CD4-positive, CD25-positive, alpha-beta regulatory T cell (primary cell): Measurements from ENCODE around the gene COX7A1. TPM values are rescaled to one million over a fixed set of nuclear protein-coding genes. Genes with fewer than 3 reads are reported as not detected.

ENCODE experiments used
- ATAC-seq, 2 donors: fragments of 150-1000 bp; cut with Tn5 transposase; one replicate each; pipeline ENCODE4 v1.10.0; 2021; ENCODE audit warnings: low read depth in 2 of 2, moderate number of reproducible peaks in 2 of 2, moderate library complexity in 1 of 2
- DNase-seq, 3 donors: peaks; one replicate each; pipeline versions ENCODE4 v3.0.0 to v3.0.0-alpha.2; 2012 to 2022; ENCODE audit warnings: mixed read lengths in 1 of 3
- H3K27ac ChIP-seq: one replicate; pipeline ENCODE4 v1.7.0; 2013; ENCODE audit warnings: mild to moderate bottlenecking, low read length; ENCODE audit not compliant: insufficient read depth, poor library complexity, severe bottlenecking
- H3K27me3 ChIP-seq: one replicate; pipeline ENCODE4 v1.7.0; 2013; ENCODE audit warnings: low read length; ENCODE audit not compliant: control insufficient read depth, insufficient read depth
- H3K36me3 ChIP-seq: one replicate; pipeline ENCODE4 v1.7.0; 2013; ENCODE audit warnings: mild to moderate bottlenecking, low read length, moderate library complexity; ENCODE audit not compliant: control insufficient read depth, insufficient read depth
- H3K4me1 ChIP-seq: 2 replicates; pipeline ENCODE4 v1.7.0; 2013; ENCODE audit warnings: mild to moderate bottlenecking, low read length; ENCODE audit not compliant: insufficient read depth, control insufficient read depth, poor library complexity, severe bottlenecking
- H3K4me3 ChIP-seq: one replicate; pipeline ENCODE4 v1.7.0; 2013; ENCODE audit warnings: low read depth, mild to moderate bottlenecking, low read length, moderate library complexity
- H3K9me3 ChIP-seq, 2 experiments: 1 replicate in 1 of 2; 2 replicates in 1 of 2; pipeline ENCODE4 v1.7.0; 2013; ENCODE audit warnings: low read length in 2 of 2, mild to moderate bottlenecking in 1 of 2, moderate library complexity in 1 of 2; ENCODE audit not compliant: control insufficient read depth in 2 of 2
- H3K27ac Mint-ChIP-seq, 3 donors: one replicate each; pipeline ENCODE4 v1.8.0; 2020 to 2022; ENCODE audit warnings: mild to moderate bottlenecking in 3 of 3, mixed read lengths in 3 of 3, moderate library complexity in 2 of 3
- H3K27me3 Mint-ChIP-seq: one replicate; pipeline ENCODE4 v1.8.0; 2022; ENCODE audit warnings: mild to moderate bottlenecking, mixed read lengths
- H3K36me3 Mint-ChIP-seq: one replicate; pipeline ENCODE4 v1.8.0; 2020; ENCODE audit warnings: mixed read lengths
- H3K4me1 Mint-ChIP-seq, 4 donors: one replicate each; pipeline ENCODE4 v1.8.0; 2020 to 2022; ENCODE audit warnings: mixed read lengths in 4 of 4, mild to moderate bottlenecking in 1 of 4
- H3K4me3 Mint-ChIP-seq, 4 donors: one replicate each; pipeline ENCODE4 v1.8.0; 2020 to 2022; ENCODE audit warnings: mild to moderate bottlenecking in 4 of 4, mixed read lengths in 4 of 4, moderate library complexity in 3 of 4
- H3K9me3 Mint-ChIP-seq, 7 donors: one replicate each; pipeline ENCODE4 v1.8.0; 2020 to 2022; ENCODE audit warnings: mixed read lengths in 7 of 7, mild to moderate bottlenecking in 3 of 7, moderate library complexity in 2 of 7
- polyA plus RNA-seq, 4 donors: library from polyadenylated mRNA; unstranded; fragments of 300-500 nt; fragmentation: Illumina TruSeq; gene quantifications; one replicate each; pipeline ENCODE4 v1.2.3, GENCODE V29; 2021
- total RNA-seq: library from RNA; stranded (reverse); gene quantifications from one replicate; pipeline ENCODE4 v1.2.3, GENCODE V29; 2022

The COX7A1 gene
- total and polyA plus RNA-seq, 5 donors from 2014 or later: not detected

DNA sequence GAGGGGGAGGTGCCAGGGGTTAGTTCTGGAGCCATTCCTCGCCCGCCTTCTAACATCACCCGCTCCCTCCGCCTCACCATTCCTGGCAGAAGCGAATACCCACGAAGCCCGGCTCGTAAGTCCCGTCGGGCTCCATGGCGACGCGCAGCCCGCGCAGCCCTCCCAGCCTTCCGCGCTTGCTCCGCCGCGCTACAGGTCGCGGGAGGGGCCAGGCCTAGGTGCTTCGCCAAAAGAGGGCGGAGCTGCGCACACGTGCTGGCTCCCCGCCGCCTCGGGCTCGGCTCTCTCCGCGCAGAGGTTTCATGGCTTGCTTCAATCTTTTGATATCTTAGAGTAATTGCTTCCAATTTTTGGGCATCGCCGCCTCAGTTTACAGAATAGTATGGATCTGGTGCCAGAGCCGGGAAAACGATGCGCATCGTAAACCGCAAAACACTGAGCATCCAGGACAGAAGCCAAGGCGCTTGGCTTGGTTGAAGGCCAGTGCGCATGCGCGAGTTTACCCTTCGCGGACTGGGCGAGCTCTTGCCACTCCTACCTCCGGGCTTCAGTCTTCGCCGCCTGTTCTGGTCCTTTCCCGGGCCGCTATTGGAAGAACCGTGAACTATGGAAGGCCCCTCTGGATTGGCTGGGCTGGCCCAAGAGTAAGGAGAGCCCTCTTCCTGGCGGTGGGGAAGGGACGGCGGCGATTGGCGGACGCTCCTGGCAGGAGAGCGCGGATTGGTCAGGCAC, 37.4 kb downstream of the COX7A1 start, which contains the start of gene POLR2I:
Gene POLR2I, minus strand, starts transcription at position 155 of the 732 bp plus-strand sequence. Its CDS starts 19 bp downstream, at position 136.
- Mint-ChIP-seq H3K9me3 (no peaks in the 10 kb centered on the region), H3K27me3 (peaks cover 8% of the 10 kb centered on the region), H3K4me3 (peak within 1 kb of the TSS; percentile 90 to 99 (median 97)), H3K27ac (peak within 1 kb of the TSS; percentile 97 to 100 (median 99)), H3K4me1 (peaks cover 0 to 53% (median 29%) of the 10 kb centered on the region in 4 donors), H3K36me3 (peaks cover 21% of the 10 kb centered on the region)
- DNase-seq (peak; percentile 98 to 100 (median 99)), ATAC-seq (peak; percentile 88 to 91)
- H3K27ac ChIP-seq: peak within 1 kb of the TSS; percentile 84
- H3K4me3 ChIP-seq: peak within 1 kb of the TSS; percentile 83
- peaks cover 34% of the 10 kb centered on the region for H3K4me1 ChIP-seq
- H3K36me3 ChIP-seq: peaks cover 21% of the 10 kb centered on the region
- H3K27me3 ChIP-seq: no peaks in the 10 kb centered on the region
- H3K9me3 ChIP-seq: no peaks in the 10 kb centered on the region

GRCh38 chr19:36113894-36114720, 38.1 kb downstream of the COX7A1 start:
- ATAC-seq (no peak), DNase-seq (peak in 1 of 3 donors; percentile 7)
- Histone ChIP-seq H3K4me1 (peaks cover 34% of the 10 kb centered on the region), H3K27me3 (no peaks in the 10 kb centered on the region), H3K36me3 (peaks cover 18% of the 10 kb centered on the region), H3K9me3 (no peaks in the 10 kb centered on the region), H3K4me3 (peak overlapping the region; percentile 83), H3K27ac (peak overlapping the region; percentile 84)
- peaks cover 0 to 52% (median 27%) of the 10 kb centered on the region in 4 donors for H3K4me1 Mint-ChIP-seq
- H3K4me3 Mint-ChIP-seq: peak overlapping the region; percentile 90 to 99 (median 97)
- H3K9me3 Mint-ChIP-seq: no peaks in the 10 kb centered on the region
- peaks cover 19% of the 10 kb centered on the region for H3K36me3 Mint-ChIP-seq
- peaks cover 8% of the 10 kb centered on the region for H3K27me3 Mint-ChIP-seq
- peak overlapping the region; percentile 97 to 100 (median 99) for H3K27ac Mint-ChIP-seq

GRCh38 chr19:36113425-36113824, 38.8 kb downstream of the COX7A1 start:
- Histone ChIP-seq H3K27me3 (no peaks in the 10 kb centered on the region), H3K27ac (no peak overlapping the region), H3K4me1 (peaks cover 34% of the 10 kb centered on the region), H3K9me3 (no peaks in the 10 kb centered on the region), H3K4me3 (peak overlapping the region; percentile 83), H3K36me3 (peaks cover 17% of the 10 kb centered on the region)
- H3K36me3 Mint-ChIP-seq: peaks cover 18% of the 10 kb centered on the region
- ATAC-seq (no peak), DNase-seq (no peak)
- H3K9me3 Mint-ChIP-seq: no peaks in the 10 kb centered on the region
- H3K27me3 Mint-ChIP-seq: peaks cover 8% of the 10 kb centered on the region
- peaks cover 0 to 50% (median 27%) of the 10 kb centered on the region in 4 donors for H3K4me1 Mint-ChIP-seq
- H3K4me3 Mint-ChIP-seq: peak overlapping the region; percentile 90 to 99 (median 97)
- H3K27ac Mint-ChIP-seq: peak overlapping the region in 2 of 3 donors; percentile 97 to 99

DNA sequence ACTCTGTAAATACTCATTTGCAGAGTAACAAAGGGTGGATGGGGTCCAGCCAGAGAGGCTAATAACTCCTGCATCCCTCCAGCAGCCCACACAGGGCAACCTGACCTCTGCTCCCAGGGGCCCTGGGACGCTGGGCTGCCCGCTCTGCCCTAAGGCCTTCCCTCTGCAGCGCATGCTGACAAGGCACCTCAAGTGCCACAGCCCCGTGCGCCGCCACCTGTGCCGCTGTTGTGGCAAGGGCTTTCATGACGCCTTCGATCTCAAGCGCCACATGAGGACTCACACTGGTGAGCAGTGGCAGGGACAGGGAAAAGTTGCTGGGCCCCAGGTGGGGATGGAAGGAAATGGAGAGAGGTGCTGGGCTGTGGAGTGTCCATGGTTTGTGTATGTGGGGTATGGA, 39.6 kb downstream of the COX7A1 start:
- Mint-ChIP-seq H3K36me3 (peaks cover 14% of the 10 kb centered on the region), H3K27me3 (peaks cover 8% of the 10 kb centered on the region), H3K4me1 (peaks cover 0 to 43% (median 23%) of the 10 kb centered on the region in 4 donors), H3K9me3 (no peaks in the 10 kb centered on the region), H3K27ac (peak overlapping the region; percentile 79 to 97 (median 91)), H3K4me3 (peak overlapping the region; percentile 87 to 99 (median 94))
- H3K9me3 ChIP-seq: no peaks in the 10 kb centered on the region
- H3K4me3 ChIP-seq: no peak overlapping the region
- peaks cover 11% of the 10 kb centered on the region for H3K36me3 ChIP-seq
- H3K4me1 ChIP-seq: peaks cover 34% of the 10 kb centered on the region
- no peak for DNase-seq
- no peak for ATAC-seq
- H3K27me3 ChIP-seq: no peaks in the 10 kb centered on the region
- H3K27ac ChIP-seq: no peak overlapping the region

DNA sequence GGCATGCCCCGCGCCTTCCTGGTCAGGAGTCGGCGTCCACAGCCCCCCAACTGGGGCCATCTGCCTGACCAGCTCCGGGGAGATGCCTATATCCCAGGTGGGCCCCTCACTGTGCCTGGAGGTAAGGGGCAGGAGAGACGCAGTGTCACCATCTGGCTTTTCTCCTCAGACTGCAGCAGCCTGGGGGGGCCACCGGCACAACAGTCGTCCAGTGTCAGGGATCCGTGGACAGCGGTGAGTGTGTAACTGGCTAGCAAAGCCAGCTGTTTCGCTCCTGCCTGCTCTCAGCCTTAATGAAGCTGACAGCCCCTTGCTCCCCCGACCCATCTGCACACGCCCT, 41.1 kb downstream of the COX7A1 start:
- H3K27ac Mint-ChIP-seq: no peak overlapping the region
- Histone ChIP-seq H3K27me3 (no peaks in the 10 kb centered on the region), H3K4me3 (no peak overlapping the region), H3K27ac (no peak overlapping the region), H3K36me3 (peaks cover 9% of the 10 kb centered on the region), H3K9me3 (no peaks in the 10 kb centered on the region), H3K4me1 (peaks cover 25% of the 10 kb centered on the region)
- peaks cover 14% of the 10 kb centered on the region for H3K36me3 Mint-ChIP-seq
- DNase-seq (no peak), ATAC-seq (no peak)
- H3K4me1 Mint-ChIP-seq: peaks cover 0 to 33% (median 14%) of the 10 kb centered on the region in 4 donors
- H3K27me3 Mint-ChIP-seq: peaks cover 8% of the 10 kb centered on the region
- H3K4me3 Mint-ChIP-seq: peak overlapping the region in 1 of 4 donors; percentile 90
- no peaks in the 10 kb centered on the region for H3K9me3 Mint-ChIP-seq

- H3K9me3 Mint-ChIP-seq: no peaks in the 10 kb centered on the region
- peaks cover 8% of the 10 kb centered on the region for H3K27me3 Mint-ChIP-seq
Measured at GRCh38 chr19:36110487-36111199, 41.6 kb downstream of the COX7A1 start, which contains the start of gene OVOL3. Gene OVOL3, plus strand, starts transcription at chr19:36111143. Its CDS starts 60 bp downstream, at chr19:36111203.

GRCh38 chr19:36108684-36109083, 43.6 kb downstream of the COX7A1 start:
- Histone ChIP-seq H3K36me3 (peaks cover 9% of the 10 kb centered on the region), H3K4me3 (no peak overlapping the region), H3K9me3 (no peaks in the 10 kb centered on the region), H3K27me3 (no peaks in the 10 kb centered on the region), H3K27ac (no peak overlapping the region), H3K4me1 (peaks cover 8% of the 10 kb centered on the region)
- Mint-ChIP-seq H3K36me3 (peaks cover 10% of the 10 kb centered on the region), H3K27me3 (no peaks in the 10 kb centered on the region), H3K4me1 (peaks cover 0 to 14% (median 3%) of the 10 kb centered on the region in 4 donors), H3K4me3 (peak overlapping the region in 1 of 4 donors; percentile 75), H3K9me3 (no peaks in the 10 kb centered on the region), H3K27ac (no peak overlapping the region)
- DNase-seq: no peak
- no peak for ATAC-seq

More at GRCh38 chr19:36110487-36111199, 41.6 kb downstream of the COX7A1 start, which contains the start of gene OVOL3:
- H3K4me3 Mint-ChIP-seq: peak within 1 kb of the TSS; percentile 61 to 90 (median 70)
- Histone ChIP-seq H3K4me1 (peaks cover 20% of the 10 kb centered on the region), H3K27me3 (no peaks in the 10 kb centered on the region), H3K9me3 (no peaks in the 10 kb centered on the region), H3K27ac (no peak within 1 kb of the TSS), H3K36me3 (peaks cover 9% of the 10 kb centered on the region), H3K4me3 (no peak within 1 kb of the TSS)
- ATAC-seq: no peak
- peaks cover 14% of the 10 kb centered on the region for H3K36me3 Mint-ChIP-seq
- no peak within 1 kb of the TSS for H3K27ac Mint-ChIP-seq
- no peak for DNase-seq
- peaks cover 0 to 29% (median 11%) of the 10 kb centered on the region in 4 donors for H3K4me1 Mint-ChIP-seq
